IMR-90 (cell line): ENCODE measurements around the gene ITGA1.

Experiments used
- BHLHE40 ChIP-seq: fragments of 150-350 bp; IDR thresholded peaks from 2 replicates; pipeline ENCODE4 v1.6.1; 2016; ENCODE audit warnings: mild to moderate bottlenecking, low read depth, low read length
- CEBPB ChIP-seq: IDR thresholded peaks from 2 replicates; pipeline ENCODE4 v1.6.1; 2012; ENCODE audit warnings: low read depth, low read length, improper control_type of control experiment
- CHD1 ChIP-seq: IDR thresholded peaks from 2 replicates; pipeline ENCODE4 v1.6.1; 2012; ENCODE audit warnings: low read depth, low read length, improper control_type of control experiment
- ELK1 ChIP-seq: fragments of 150-350 bp; IDR thresholded peaks from 2 replicates; pipeline ENCODE4 v1.6.1; 2016; ENCODE audit warnings: low read depth, mild to moderate bottlenecking, low read length, moderate library complexity, borderline replicate concordance
- FOS ChIP-seq: fragments of 150-350 bp; IDR thresholded peaks from 2 replicates; pipeline ENCODE4 v1.6.1; 2016; ENCODE audit warnings: low read depth, low read length
- MAFK ChIP-seq: IDR thresholded peaks from 2 replicates; pipeline ENCODE4 v1.6.1; 2012; ENCODE audit warnings: low read depth, low read length, improper control_type of control experiment
- MAZ ChIP-seq: IDR thresholded peaks from 2 replicates; pipeline ENCODE4 v1.6.1; 2012; ENCODE audit warnings: low read depth, mild to moderate bottlenecking, low read length, improper control_type of control experiment, moderate library complexity, borderline replicate concordance
- MXI1 ChIP-seq: IDR thresholded peaks from 2 replicates; pipeline ENCODE4 v1.6.1; 2012; ENCODE audit warnings: low read depth, mild to moderate bottlenecking, low read length, moderate library complexity, borderline replicate concordance
- POLR2A ChIP-seq: IDR thresholded peaks from 2 replicates; pipeline ENCODE4 v1.6.1; 2012; ENCODE audit warnings: mild to moderate bottlenecking, low read depth, low read length
- RAD21 ChIP-seq: IDR thresholded peaks from 2 replicates; pipeline ENCODE4 v1.6.1; 2012; ENCODE audit warnings: low read length, improper control_type of control experiment
- RCOR1 ChIP-seq: IDR thresholded peaks from 2 replicates; pipeline ENCODE4 v1.6.1; 2012; ENCODE audit warnings: mild to moderate bottlenecking, low read length, improper control_type of control experiment; ENCODE audit not compliant: insufficient replicate concordance
- RFX5 ChIP-seq: IDR thresholded peaks from 2 replicates; pipeline ENCODE4 v1.8.0; 2012; ENCODE audit warnings: low read depth, mild to moderate bottlenecking, low read length, moderate library complexity
- SMC3 ChIP-seq: fragments of 150-350 bp; IDR thresholded peaks from 2 replicates; pipeline ENCODE4 v1.6.1; 2016; ENCODE audit warnings: low read depth, mild to moderate bottlenecking, antibody characterized with exemption, low read length, moderate library complexity
- TF ChIP-seq, protein P1 (sequence below): conservative IDR thresholded peaks from 2 replicates; pipeline ENCODE4 v1.5.1; 2012; ENCODE audit warnings: mild to moderate bottlenecking, low read depth, low read length, improper control_type of control experiment

GRCh38 chr5:52864884-52865283, 77.2 kb downstream of the ITGA1 start:
- TF ChIP-seq, protein P1, sequence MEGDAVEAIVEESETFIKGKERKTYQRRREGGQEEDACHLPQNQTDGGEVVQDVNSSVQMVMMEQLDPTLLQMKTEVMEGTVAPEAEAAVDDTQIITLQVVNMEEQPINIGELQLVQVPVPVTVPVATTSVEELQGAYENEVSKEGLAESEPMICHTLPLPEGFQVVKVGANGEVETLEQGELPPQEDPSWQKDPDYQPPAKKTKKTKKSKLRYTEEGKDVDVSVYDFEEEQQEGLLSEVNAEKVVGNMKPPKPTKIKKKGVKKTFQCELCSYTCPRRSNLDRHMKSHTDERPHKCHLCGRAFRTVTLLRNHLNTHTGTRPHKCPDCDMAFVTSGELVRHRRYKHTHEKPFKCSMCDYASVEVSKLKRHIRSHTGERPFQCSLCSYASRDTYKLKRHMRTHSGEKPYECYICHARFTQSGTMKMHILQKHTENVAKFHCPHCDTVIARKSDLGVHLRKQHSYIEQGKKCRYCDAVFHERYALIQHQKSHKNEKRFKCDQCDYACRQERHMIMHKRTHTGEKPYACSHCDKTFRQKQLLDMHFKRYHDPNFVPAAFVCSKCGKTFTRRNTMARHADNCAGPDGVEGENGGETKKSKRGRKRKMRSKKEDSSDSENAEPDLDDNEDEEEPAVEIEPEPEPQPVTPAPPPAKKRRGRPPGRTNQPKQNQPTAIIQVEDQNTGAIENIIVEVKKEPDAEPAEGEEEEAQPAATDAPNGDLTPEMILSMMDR, result no peak
- no peak for TF ChIP-seq MAFK
- no peak for TF ChIP-seq ELK1
- TF ChIP-seq SMC3, result no peak
- no peak for TF ChIP-seq POLR2A
- TF ChIP-seq MXI1, result no peak
- no peak for TF ChIP-seq CHD1
- TF ChIP-seq RAD21, result no peak
- no peak for TF ChIP-seq RCOR1
- TF ChIP-seq BHLHE40, result no peak
- peak; percentile 92 for TF ChIP-seq CEBPB
- TF ChIP-seq RFX5, result no peak
- TF ChIP-seq FOS, result no peak
- TF ChIP-seq MAZ, result no peak
